ENCODE results near the gene ABCC9.

ABCC9 gene

GRCh38 chr12:21877293-21877982, 63.8 kb downstream of the ABCC9 start:
- DNase-seq (ENCODE audit: low read depth) = no peak

DNA sequence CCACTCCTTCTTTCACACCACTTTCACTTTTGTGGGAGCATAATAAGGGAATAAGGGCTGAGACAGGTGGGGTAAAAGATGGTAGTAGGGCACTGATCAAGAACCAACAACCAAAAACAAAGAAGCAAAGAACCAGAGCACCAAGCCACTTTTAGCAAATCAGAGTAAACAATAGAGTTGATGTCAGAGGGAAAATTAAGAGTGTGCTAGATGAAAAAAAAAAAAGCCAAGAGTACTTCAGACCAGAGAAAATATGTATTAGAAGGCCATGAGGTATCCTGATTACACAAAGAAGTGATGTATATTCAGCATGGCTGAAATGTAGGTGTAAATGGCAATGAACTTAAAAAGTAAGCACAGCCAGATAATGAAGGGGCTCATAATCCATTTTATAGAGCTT, 75.4 kb downstream of the ABCC9 start:
- no peak for DNase-seq (ENCODE audit: low read depth)

DNA sequence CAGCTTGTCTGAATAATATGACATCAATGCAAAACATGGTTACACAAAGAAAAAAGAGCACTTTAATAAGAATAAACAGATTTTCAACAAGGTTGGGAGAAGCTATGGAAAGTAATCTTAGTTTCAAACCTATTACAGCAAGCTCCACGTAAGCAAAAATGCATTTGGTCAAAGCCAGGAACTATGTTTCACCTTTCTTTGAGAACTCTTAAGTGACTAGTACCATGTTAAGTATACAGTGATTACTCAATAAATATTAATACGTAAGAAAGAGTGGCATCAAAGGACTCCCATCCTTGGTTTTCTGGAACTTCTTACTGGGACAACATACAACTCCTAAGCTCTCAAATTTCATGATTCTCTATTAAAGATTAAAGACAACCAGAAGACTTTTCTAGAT, 80.7 kb downstream of the ABCC9 start:
- no peak for DNase-seq (ENCODE audit: low read depth)

- DNase-seq (ENCODE audit: low read depth) = no peak
Observed at GRCh38 chr12:21860128-21860527, 81.1 kb downstream of the ABCC9 start.

DNA sequence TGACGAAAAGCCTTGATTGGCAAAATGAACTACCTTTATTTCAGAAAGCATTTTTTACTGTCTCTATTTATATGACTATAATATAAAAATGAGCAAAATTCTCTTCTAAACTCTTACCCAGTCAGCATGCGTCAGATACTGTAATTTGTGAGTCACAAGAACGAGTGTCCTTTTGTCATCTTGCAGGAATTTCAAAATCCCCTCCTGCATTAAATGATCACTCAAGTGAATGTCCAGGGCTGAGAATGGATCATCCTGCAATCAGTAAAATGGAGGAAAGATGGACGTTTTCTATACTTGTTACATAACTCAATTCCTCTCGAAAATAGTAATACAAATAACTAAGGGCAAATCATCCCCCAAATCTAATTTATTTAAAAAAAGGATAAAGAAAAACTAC, 89.0 kb downstream of the ABCC9 start:
- no peak for DNase-seq (ENCODE audit: low read depth)

GRCh38 chr12:21851151-21851550, 90.1 kb downstream of the ABCC9 start:
- no peak for DNase-seq (ENCODE audit: low read depth)

GRCh38 chr12:21850419-21850818, 90.8 kb downstream of the ABCC9 start:
- DNase-seq (ENCODE audit: low read depth) = no peak

GRCh38 chr12:21849878-21850277, 91.3 kb downstream of the ABCC9 start:
- DNase-seq (ENCODE audit: low read depth) = no peak

GRCh38 chr12:21848192-21848591, 93.0 kb downstream of the ABCC9 start:
- DNase-seq (ENCODE audit: low read depth) = no peak

DNA sequence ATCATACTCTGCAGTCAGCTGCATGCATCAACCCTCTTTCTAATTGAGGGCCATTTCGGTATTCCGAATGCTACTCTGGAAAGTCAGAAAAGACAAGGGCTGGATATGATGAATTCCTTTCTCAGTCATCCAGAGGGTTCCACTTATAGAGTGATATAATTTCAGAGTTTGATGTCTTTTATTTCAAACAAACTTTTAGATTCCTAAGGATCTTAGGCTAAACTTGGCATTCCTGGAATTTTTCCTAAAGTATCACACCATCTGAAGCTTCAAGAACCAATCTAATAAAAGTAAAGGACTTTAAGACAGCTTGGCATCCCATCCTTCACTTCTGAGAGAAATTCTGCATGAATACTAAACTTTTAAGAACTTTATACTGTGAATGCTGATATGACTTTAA, 97.4 kb downstream of the ABCC9 start:
- DNase-seq (ENCODE audit: low read depth) = no peak

- DNase-seq (ENCODE audit: low read depth) = no peak
Observed at GRCh38 chr12:21839776-21840175, 101.5 kb downstream of the ABCC9 start.

DNA sequence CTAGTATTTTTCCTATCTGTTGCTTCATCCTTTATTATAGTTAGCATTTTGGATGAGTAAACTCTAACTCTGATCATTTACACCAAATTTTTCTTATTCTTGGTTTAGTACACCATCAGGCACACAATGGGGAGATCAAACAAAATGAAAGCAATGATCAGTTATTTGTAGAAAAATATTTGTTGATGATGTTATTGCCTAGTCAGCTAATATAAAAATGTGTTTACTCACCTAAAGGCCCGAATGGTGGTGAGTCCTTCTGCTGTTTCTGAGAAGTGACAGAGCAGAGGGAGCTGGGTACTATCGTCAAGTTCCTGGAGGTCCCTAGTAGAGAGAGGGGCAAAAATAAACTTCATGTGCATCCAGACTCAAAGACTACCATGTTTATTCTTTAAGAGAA, 103.4 kb downstream of the ABCC9 start:
- no peak for DNase-seq (ENCODE audit: low read depth)

- DNase-seq (ENCODE audit: low read depth) = no peak
Observed at GRCh38 chr12:21831791-21832344, 109.4 kb downstream of the ABCC9 start.

- no peak for DNase-seq (ENCODE audit: low read depth)
Observed at GRCh38 chr12:21828779-21829178, 112.4 kb downstream of the ABCC9 start.

DNA sequence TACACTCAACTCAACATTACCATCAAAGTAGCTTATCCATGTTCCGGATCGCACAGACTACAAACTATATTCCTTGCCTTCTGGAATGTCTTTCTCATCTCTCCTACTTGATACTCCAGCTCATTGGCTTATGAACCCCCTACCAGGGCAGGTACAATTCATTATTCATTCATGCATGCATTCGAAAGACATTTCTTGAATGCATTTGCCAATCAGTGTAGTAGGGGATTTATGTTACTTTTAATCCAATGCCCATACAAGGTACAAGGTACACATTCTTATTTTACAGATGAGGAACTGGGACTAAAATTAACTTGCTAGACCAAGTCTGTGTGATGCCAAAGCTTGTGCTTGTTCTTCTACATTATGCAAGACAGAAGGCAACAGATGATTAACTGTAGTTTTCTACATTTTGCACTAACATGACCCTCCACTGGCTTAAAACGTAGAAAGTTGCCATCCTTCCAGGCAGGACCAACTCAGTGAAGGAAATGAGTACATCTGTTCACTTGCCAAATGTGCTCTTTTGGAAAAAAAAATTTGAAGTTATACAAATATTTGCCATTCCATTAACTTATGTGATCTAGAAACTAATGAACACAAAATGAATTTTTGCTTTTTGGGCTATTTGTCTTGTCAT, 113.0 kb downstream of the ABCC9 start:
- no peak for DNase-seq (ENCODE audit: low read depth)

DNA sequence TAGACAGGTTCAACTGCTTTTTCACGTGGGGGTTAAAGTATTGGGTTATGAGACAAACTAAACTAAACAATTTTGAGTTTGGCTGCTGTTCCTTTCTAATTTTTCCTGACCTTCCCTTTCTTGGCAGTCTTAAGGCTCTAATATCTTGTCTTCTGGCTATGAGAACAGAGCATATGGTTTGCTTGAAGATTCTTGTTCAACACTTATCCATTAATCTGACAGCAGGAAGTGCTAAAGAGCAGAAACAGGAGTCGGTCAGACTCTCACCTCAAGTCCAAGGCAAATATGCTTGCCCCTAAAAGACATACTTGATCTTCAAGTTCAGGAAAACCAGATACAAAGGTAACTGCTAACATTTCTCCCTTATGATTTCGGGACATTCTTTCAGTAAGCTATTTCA, 114.1 kb downstream of the ABCC9 start:
- no peak for DNase-seq (ENCODE audit: low read depth)

GRCh38 chr12:21826618-21826910, 114.7 kb downstream of the ABCC9 start:
- no peak for DNase-seq (ENCODE audit: low read depth)

- no peak for DNase-seq (ENCODE audit: low read depth)
Observed at GRCh38 chr12:21825886-21826617, 115.2 kb downstream of the ABCC9 start.

DNA sequence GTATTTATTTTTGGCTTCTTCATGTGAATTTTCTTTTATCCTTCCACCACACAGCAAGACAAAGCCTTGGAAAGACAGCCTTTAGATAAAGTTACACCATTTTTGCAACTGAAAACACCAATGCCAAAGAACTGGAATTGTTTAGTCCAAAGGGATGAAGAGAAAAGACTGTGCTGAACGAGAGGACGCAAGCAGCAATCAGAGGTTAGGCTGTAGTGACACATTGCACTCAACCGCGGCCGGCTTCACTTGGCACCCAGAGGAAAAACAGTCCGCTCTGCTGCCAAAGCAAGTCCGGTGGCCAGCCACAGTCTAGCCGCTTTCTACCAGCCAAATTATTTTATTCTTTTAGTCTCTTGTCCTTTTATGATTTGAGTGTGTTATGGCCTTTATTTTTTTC, 117.6 kb downstream of the ABCC9 start:
- DNase-seq (ENCODE audit: low read depth) = no peak

GRCh38 chr12:21819678-21820077, 121.5 kb downstream of the ABCC9 start:
- no peak for DNase-seq (ENCODE audit: low read depth)

GRCh38 chr12:21819236-21819635, 122.0 kb downstream of the ABCC9 start:
- DNase-seq (ENCODE audit: low read depth) = no peak

DNA sequence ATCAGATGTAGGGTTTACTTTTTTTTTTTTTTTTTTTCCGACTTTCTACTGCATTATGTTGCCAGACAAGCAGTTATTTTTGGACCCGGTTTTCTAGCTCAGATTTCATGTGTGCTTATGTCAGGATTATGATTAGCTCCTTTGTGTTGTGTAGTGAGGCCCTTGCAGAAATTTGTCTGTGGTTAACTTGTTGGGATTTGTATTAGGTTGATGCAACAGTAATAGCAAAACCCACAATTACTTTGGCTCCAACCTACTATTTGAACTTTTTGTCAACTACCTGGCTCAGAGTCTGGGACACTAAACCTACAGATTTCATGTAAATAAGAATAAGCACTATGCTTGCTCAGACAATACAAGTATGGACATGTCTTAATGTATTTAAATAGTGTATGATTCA, 122.6 kb downstream of the ABCC9 start:
- no peak for DNase-seq (ENCODE audit: low read depth)

DNA sequence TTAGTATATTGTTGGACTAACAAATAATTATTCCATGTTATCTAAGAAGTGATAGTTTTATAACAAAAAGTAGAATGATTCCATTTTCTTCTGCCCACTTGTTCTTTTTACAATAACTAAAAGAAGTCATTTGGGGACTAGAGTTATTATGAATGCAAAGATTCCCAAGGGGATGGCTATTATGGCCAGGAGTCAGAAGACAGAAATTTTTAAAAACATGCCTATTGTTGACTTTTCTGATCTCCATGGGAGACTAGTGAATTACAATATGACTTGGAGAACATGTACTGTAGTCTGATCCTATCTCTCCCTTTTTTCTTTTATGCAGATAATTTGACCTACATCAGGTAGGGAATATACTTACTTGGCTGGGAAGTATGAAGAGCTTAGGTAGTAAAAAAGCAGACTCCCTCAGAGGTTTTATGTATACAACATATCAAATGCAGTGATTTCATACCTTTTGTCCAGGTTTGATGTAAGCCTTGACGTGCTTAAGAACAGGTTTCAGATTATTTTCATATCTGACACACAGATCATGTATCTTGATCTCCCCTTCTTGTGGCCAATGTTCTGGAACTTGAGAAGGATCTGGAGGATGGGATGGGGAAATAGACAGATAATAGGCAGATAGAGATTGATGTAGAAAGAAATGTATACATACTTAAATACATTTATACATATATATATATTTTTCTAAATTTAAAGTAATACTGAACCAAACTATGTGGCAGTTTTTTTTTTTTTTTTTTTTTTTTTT, 125.7 kb downstream of the ABCC9 start:
- no peak for DNase-seq (ENCODE audit: low read depth)
